Calu3 (cell line): ENCODE measurements around the gene CD3G. TPM values are rescaled to one million over a fixed set of nuclear protein-coding genes. Genes with fewer than 3 reads are reported as not detected.

Experiments used
- BruUV-seq: library from RNA; stranded (reverse); fragments of 400-500 nt; replicated peaks from 2 replicates; lab custom pipeline; 2021; lab: Mats Ljungman, UMichigan
- CTCF ChIA-PET: fragments of 300-600 bp; sonication (Branson Sonifier 250); formaldehyde crosslinking; loops from one replicate; lab custom pipeline; 2022; ENCODE audit warnings: antibody characterized with exemption; lab: Charles Lee
- DNase-seq: peaks from one replicate; pipeline ENCODE4 v3.0.0; 2022
- H3K27ac Mint-ChIP-seq: one replicate; pipeline ENCODE4 v1.8.0; 2022; ENCODE audit warnings: mixed read lengths; ENCODE audit not compliant: unreplicated experiment
- H3K27me3 Mint-ChIP-seq: one replicate; pipeline ENCODE4 v1.8.0; 2022; ENCODE audit warnings: mixed read lengths; ENCODE audit not compliant: unreplicated experiment
- H3K36me3 Mint-ChIP-seq: one replicate; pipeline ENCODE4 v1.8.0; 2022; ENCODE audit warnings: mild to moderate bottlenecking, moderate library complexity, mixed read lengths; ENCODE audit not compliant: insufficient read depth, unreplicated experiment
- H3K4me1 Mint-ChIP-seq: one replicate; pipeline ENCODE4 v1.8.0; 2022; ENCODE audit warnings: mild to moderate bottlenecking, low read depth, mixed read lengths; ENCODE audit not compliant: unreplicated experiment
- H3K4me3 Mint-ChIP-seq: one replicate; pipeline ENCODE4 v1.8.0; 2022; ENCODE audit warnings: mild to moderate bottlenecking, low read depth, moderate library complexity, mixed read lengths; ENCODE audit not compliant: unreplicated experiment
- H3K9me3 Mint-ChIP-seq: one replicate; pipeline ENCODE4 v1.8.0; 2022; ENCODE audit warnings: low read depth, mixed read lengths; ENCODE audit not compliant: unreplicated experiment
- CTCF ChIP-seq: fragments of 200-600 bp; IDR thresholded peaks from one replicate; pipeline ENCODE4 v1.8.0; 2022; ENCODE audit warnings: antibody characterized with exemption; ENCODE audit not compliant: unreplicated experiment
- intact Hi-C: fragments of 100-400 bp; cut with micrococcal nuclease; formaldehyde crosslinking; loops from one replicate; pipeline ENCODE4 v1.10.0; 2022; ENCODE audit not compliant: unreplicated experiment
- total RNA-seq: library from RNA; stranded (reverse); gene quantifications from 2 replicates; pipeline ENCODE4 v1.2.3, GENCODE V29; 2022

CD3G gene
- total RNA-seq, 1 experiment from 2014 or later: not detected

GRCh38 chr11:118383657-118384056 lies 39.5 kb downstream of the CD3G start:
- Mint-ChIP-seq H3K4me1 (no peaks in the 10 kb centered on the region), H3K4me3 (no peak overlapping the region), H3K9me3 (no peaks in the 10 kb centered on the region), H3K27ac (no peak overlapping the region), H3K27me3 (no peaks in the 10 kb centered on the region), H3K36me3 (peaks cover 28% of the 10 kb centered on the region)
- BruUV-seq: no TSS peak
- no peak for TF ChIP-seq CTCF
- CTCF ChIA-PET: no interaction called here
- no peak for DNase-seq
- intact Hi-C loops: no loop called here

- intact Hi-C loops: no loop called here
- no peak for DNase-seq
- Mint-ChIP-seq H3K4me3 (no peak overlapping the region), H3K9me3 (no peaks in the 10 kb centered on the region), H3K27ac (no peak overlapping the region), H3K4me1 (peaks cover 10% of the 10 kb centered on the region), H3K36me3 (peaks cover 15% of the 10 kb centered on the region), H3K27me3 (no peaks in the 10 kb centered on the region)
- no TSS peak for BruUV-seq
- CTCF ChIA-PET: no interaction called here
- no peak for TF ChIP-seq CTCF
Observed at GRCh38 chr11:118396097-118396501, 52.0 kb downstream of the CD3G start.

GRCh38 chr11:118397448-118397847 lies 53.3 kb downstream of the CD3G start:
- Mint-ChIP-seq H3K36me3 (peaks cover 27% of the 10 kb centered on the region), H3K27ac (no peak overlapping the region), H3K4me3 (no peak overlapping the region), H3K9me3 (no peaks in the 10 kb centered on the region), H3K4me1 (peaks cover 10% of the 10 kb centered on the region), H3K27me3 (no peaks in the 10 kb centered on the region)
- TF ChIP-seq CTCF: no peak
- intact Hi-C loops: no loop called here
- BruUV-seq: no TSS peak
- CTCF ChIA-PET: no interaction called here
- DNase-seq: no peak

- peaks cover 34% of the 10 kb centered on the region for H3K36me3 Mint-ChIP-seq
- no TSS peak for BruUV-seq
- CTCF ChIA-PET: interaction anchor here (0.6 kb wide), 1 partner anchor 34 kb away, joined by 4 read pairs; no protein-coding TSS in a partner anchor
- no peaks in the 10 kb centered on the region for H3K27me3 Mint-ChIP-seq
- no peaks in the 10 kb centered on the region for H3K9me3 Mint-ChIP-seq
- no peak for DNase-seq
- no peak overlapping the region for H3K4me3 Mint-ChIP-seq
- H3K27ac Mint-ChIP-seq: no peak overlapping the region
- peaks cover 10% of the 10 kb centered on the region for H3K4me1 Mint-ChIP-seq
- intact Hi-C loops: no loop called here
- TF ChIP-seq CTCF: no peak
Observed at GRCh38 chr11:118398791-118399559, 54.8 kb downstream of the CD3G start.
